Kidney (tissue), 14 donors: ENCODE data around the gene ZBED2. TPM values are rescaled to one million over a fixed set of nuclear protein-coding genes. Genes with fewer than 3 reads are reported as not detected.

ENCODE experiments used
- DNase-seq, 5 donors: peaks; one replicate each; pipeline ENCODE4 v3.0.0-alpha.2; 2013 to 2020
- FAIRE-seq: peaks from 2 replicates; lab custom pipeline; 2012; peaks lifted over from hg19 to GRCh38; lab: Jason Lieb, UNC
- H3K27ac ChIP-seq, 2 donors: one replicate each; pipeline ENCODE4 v1.7.0; 2013; ENCODE audit warnings: low read depth in 2 of 2, low read length in 2 of 2, inconsistent platforms in 1 of 2
- H3K27me3 ChIP-seq: one replicate; pipeline ENCODE4 v1.7.1; 2013; ENCODE audit warnings: low read length, inconsistent platforms; ENCODE audit not compliant: control insufficient read depth, insufficient read depth
- H3K36me3 ChIP-seq, 3 donors: one replicate each; pipeline versions ENCODE4 v1.7.0 to v1.7.1; 2013; ENCODE audit warnings: low read length in 3 of 3, control low read depth in 1 of 3, inconsistent platforms in 1 of 3; ENCODE audit not compliant: insufficient read depth in 3 of 3, control insufficient read depth in 2 of 3
- H3K4me1 ChIP-seq, 3 donors: one replicate each; pipeline versions ENCODE4 v1.7.0 to v1.7.1; 2013; ENCODE audit warnings: low read length in 3 of 3, inconsistent platforms in 1 of 3, low read depth in 1 of 3; ENCODE audit not compliant: control insufficient read depth in 2 of 3, insufficient read depth in 2 of 3
- H3K4me3 ChIP-seq, 3 donors: one replicate each; pipeline versions ENCODE4 v1.7.0 to v1.8.1; 2013; ENCODE audit warnings: low read length in 3 of 3, control low read depth in 1 of 3, inconsistent platforms in 1 of 3
- H3K9ac ChIP-seq, 3 donors: one replicate each; pipeline versions ENCODE4 v1.7.0 to v1.7.1; 2013; ENCODE audit warnings: low read length in 3 of 3, control low read depth in 1 of 3, inconsistent platforms in 1 of 3
- H3K9me3 ChIP-seq, 3 donors: one replicate each; pipeline versions ENCODE4 v1.7.0 to v1.7.1; 2013; ENCODE audit warnings: low read length in 3 of 3, control low read depth in 1 of 3, inconsistent platforms in 1 of 3; ENCODE audit not compliant: control insufficient read depth in 2 of 3, insufficient read depth in 1 of 3
- intact Hi-C: fragments of 100-400 bp; cut with DNase I; formaldehyde crosslinking; loops from one replicate; pipeline ENCODE4 v1.11.1; 2022
- polyA plus RNA-seq: library from polyadenylated mRNA; stranded (reverse); fragments of 350-450 nt; fragmentation: Illumina TruSeq; extraction: RNeasy Lipid Tissue Mini Kit (QIAGEN cat#74804); gene quantifications from one replicate; pipeline ENCODE4 v1.2.3, GENCODE V29; 2014; ENCODE audit warnings: low read depth, low replicate concordance; ENCODE audit not compliant: insufficient read depth
- total RNA-seq: library from RNA; stranded (reverse); fragmentation: NEBNext Ultra II Directional; extraction: Animal tissue kit (Norgen Biotek cat#: 25700); gene quantifications from one replicate; pipeline ENCODE4 v1.2.1, GENCODE V29; 2021
- TF ChIP-seq, protein P1 (sequence below): IDR thresholded peaks from 3 replicates; pipeline ENCODE4 v1.5.1; 2012; ENCODE audit warnings: mild to moderate bottlenecking, moderate library complexity, borderline replicate concordance; ENCODE audit not compliant: insufficient read depth; ENCODE audit errors: extremely low read depth
- donor health status: control.
- donor health status: control.
- donor health status: control.
- donor health status: control.
- donor health status: control.
- donor health status: DM: yes; HTN: yes; CAD: no.
- donor health status: Normal renal cell carcinoma (clear cell type).

The ZBED2 gene
- total and polyA plus RNA-seq, 2 donors from 2014 or later: 0.54 to 0.66 TPM

DNA sequence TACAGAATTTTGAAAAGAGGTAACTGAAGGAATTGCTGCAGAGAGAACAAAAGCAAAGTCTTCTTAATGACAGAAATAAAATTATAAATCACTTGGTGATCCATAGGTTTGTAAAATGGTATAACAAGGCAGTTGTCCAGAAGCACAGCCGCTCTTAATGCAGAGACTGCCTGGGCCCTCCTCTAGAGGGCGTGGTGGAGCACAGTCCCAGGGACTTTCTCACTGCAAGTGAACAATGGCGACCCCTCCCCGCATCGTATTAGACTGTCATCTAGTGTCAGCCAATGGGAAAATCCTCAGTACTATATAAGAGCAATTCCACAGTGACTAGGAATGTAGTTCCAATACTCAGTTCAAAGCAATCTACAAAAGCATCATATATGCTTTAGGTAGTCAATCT lies 26.4 kb upstream of the ZBED2 start:
- Histone ChIP-seq H3K9me3 (no peaks in the 10 kb centered on the region), H3K4me3 (no peak overlapping the region), H3K4me1 (no peaks in the 10 kb centered on the region), H3K27ac (no peak overlapping the region), H3K9ac (no peak overlapping the region), H3K27me3 (no peaks in the 10 kb centered on the region), H3K36me3 (no peaks in the 10 kb centered on the region)
- no peak for FAIRE-seq
- no peak for DNase-seq
- intact Hi-C loops: no loop called here
- TF ChIP-seq, protein P1, sequence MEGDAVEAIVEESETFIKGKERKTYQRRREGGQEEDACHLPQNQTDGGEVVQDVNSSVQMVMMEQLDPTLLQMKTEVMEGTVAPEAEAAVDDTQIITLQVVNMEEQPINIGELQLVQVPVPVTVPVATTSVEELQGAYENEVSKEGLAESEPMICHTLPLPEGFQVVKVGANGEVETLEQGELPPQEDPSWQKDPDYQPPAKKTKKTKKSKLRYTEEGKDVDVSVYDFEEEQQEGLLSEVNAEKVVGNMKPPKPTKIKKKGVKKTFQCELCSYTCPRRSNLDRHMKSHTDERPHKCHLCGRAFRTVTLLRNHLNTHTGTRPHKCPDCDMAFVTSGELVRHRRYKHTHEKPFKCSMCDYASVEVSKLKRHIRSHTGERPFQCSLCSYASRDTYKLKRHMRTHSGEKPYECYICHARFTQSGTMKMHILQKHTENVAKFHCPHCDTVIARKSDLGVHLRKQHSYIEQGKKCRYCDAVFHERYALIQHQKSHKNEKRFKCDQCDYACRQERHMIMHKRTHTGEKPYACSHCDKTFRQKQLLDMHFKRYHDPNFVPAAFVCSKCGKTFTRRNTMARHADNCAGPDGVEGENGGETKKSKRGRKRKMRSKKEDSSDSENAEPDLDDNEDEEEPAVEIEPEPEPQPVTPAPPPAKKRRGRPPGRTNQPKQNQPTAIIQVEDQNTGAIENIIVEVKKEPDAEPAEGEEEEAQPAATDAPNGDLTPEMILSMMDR: no peak

DNA sequence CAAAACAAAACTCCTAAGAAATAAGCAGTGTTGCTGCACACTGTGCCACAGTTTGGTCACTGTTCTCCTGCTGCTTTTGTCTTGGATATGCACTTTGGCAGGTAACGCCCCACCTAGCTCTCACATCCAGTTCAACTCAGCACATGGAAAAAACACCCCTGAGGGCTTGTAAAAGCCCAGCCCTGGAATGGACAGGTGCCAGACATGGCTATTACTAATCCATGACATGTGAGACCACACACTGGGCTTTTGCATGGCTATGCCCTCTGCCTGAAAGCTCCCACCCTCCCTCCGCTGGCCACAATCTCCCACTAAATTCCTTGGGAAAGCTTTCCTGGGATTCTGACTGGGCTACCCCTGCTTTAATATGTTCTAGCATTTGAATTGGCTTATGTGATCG lies 24.7 kb upstream of the ZBED2 start:
- FAIRE-seq (no peak), DNase-seq (no peak)
- Histone ChIP-seq H3K9ac (no peak overlapping the region), H3K9me3 (no peaks in the 10 kb centered on the region), H3K4me1 (no peaks in the 10 kb centered on the region), H3K4me3 (no peak overlapping the region), H3K27ac (no peak overlapping the region), H3K27me3 (no peaks in the 10 kb centered on the region), H3K36me3 (no peaks in the 10 kb centered on the region)
- intact Hi-C loops: no loop called here
- TF ChIP-seq, protein P1: no peak

DNA sequence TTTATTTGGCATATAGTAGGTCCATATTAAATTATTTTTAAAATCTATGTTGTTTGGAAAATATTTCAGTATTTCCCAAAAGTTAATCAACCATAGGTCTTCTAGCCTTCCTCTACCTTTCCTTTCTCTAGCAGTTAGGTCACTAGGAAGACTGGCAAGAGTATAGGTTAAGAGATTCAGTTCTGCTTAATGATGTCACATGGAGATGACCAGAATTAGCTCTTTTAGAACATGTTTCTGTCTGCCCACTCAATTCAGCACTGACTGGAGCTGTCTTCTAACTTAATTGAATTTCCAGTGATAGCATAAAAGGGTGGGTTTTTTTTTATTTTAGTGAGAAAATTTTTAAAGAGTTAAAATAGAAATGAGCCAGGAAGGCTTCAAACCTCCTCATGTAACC lies 23.8 kb upstream of the ZBED2 start:
- no peak overlapping the region for H3K9ac ChIP-seq
- DNase-seq (no peak), FAIRE-seq (no peak)
- no peak overlapping the region for H3K27ac ChIP-seq
- H3K9me3 ChIP-seq: no peaks in the 10 kb centered on the region
- intact Hi-C loops: no loop called here
- no peaks in the 10 kb centered on the region for H3K4me1 ChIP-seq
- H3K36me3 ChIP-seq: no peaks in the 10 kb centered on the region
- H3K4me3 ChIP-seq: no peak overlapping the region
- TF ChIP-seq, protein P1: no peak
- H3K27me3 ChIP-seq: no peaks in the 10 kb centered on the region
